K562 (cell line): ENCODE data around the gene NOSTRIN. TPM values are rescaled to one million over a fixed set of nuclear protein-coding genes. Genes with fewer than 3 reads are reported as not detected.
A peak's percentile ranks its signal among the peaks of the same experiment; 100 is the strongest.

Experiments used
- ATAC-seq: fragments of 200-7000 bp; cut with Tn5 transposase; 3 replicates; pipeline ENCODE4 v1.9.1; 2020; ENCODE audit warnings: moderate library complexity
- BruUV-seq: library from RNA; stranded (reverse); fragments of 400-500 nt; replicated peaks from 2 replicates; lab custom pipeline; 2021; lab: Mats Ljungman, UMichigan
- CTCF ChIA-PET: fragments of 300-600 bp; formaldehyde crosslinking; extraction: SDS; loops from one replicate; lab custom pipeline; 2021; ENCODE audit warnings: low intra/inter-chr PET ratio; lab: Yijun Ruan, JAX
- POLR2A ChIA-PET: fragments of 300-600, 350-650 bp; sonication (Branson Sonifier 250); formaldehyde crosslinking; extraction: SDS; loops from one replicate; lab custom pipeline; 2021; ENCODE audit warnings: antibody characterized with exemption, inconsistent platforms; lab: Yijun Ruan, JAX
- DNase-seq, 4 experiments: peaks; one replicate each; pipeline versions ENCODE4 v3.0.0 to v3.0.0-alpha.2; 2011 to 2018; ENCODE audit warnings: low spot score in 3 of 4, mixed read lengths in 3 of 4; ENCODE audit errors: extremely low read depth in 1 of 4
- FAIRE-seq: peaks from 2 replicates; lab custom pipeline; 2011; peaks lifted over from hg19 to GRCh38; lab: Jason Lieb, UNC
- H2AFZ ChIP-seq: 2 replicates; pipeline ENCODE4 v1.6.0; 2011; ENCODE audit warnings: low read depth, low read length, control low read depth, inconsistent platforms
- H3K27ac ChIP-seq: fragments of 200-600 bp; 3 replicates; pipeline ENCODE4 v1.8.0; 2011; ENCODE audit warnings: low read depth, mild to moderate bottlenecking, control low read depth, inconsistent platforms, low read length, moderate library complexity, mixed read lengths; ENCODE audit errors: extremely low read depth
- H3K27me3 ChIP-seq, 2 experiments: fragments of 300-600 bp in 1 of 2; 2 replicates in 1 of 2; 3 replicates in 1 of 2; pipeline versions ENCODE4 v1.6.0 to v1.8.0; 2011; ENCODE audit warnings: inconsistent platforms in 2 of 2, low read length in 2 of 2, mild to moderate bottlenecking in 1 of 2, mixed read lengths in 1 of 2, moderate library complexity in 1 of 2; ENCODE audit not compliant: control insufficient read depth in 2 of 2, insufficient read depth in 2 of 2
- H3K36me3 ChIP-seq: fragments of 300-600 bp; 3 replicates; pipeline ENCODE4 v1.8.0; 2011; ENCODE audit warnings: mild to moderate bottlenecking, low read length, inconsistent platforms; ENCODE audit not compliant: control insufficient read depth, insufficient read depth
- H3K4me1 ChIP-seq, 2 experiments: fragments of 200-600 bp in 1 of 2; replicated peaks in 1 of 2; 2 replicates in 1 of 2; 3 replicates in 1 of 2; pipeline versions ENCODE4 v1.5.1 to v1.8.0; 2011; ENCODE audit warnings: inconsistent platforms in 2 of 2, low read length in 2 of 2, mild to moderate bottlenecking in 1 of 2, mixed read lengths in 1 of 2, moderate library complexity in 1 of 2; ENCODE audit not compliant: control insufficient read depth in 2 of 2, insufficient read depth in 2 of 2
- H3K4me2 ChIP-seq: 2 replicates; pipeline ENCODE4 v1.6.1; 2011; ENCODE audit warnings: low read length, control low read depth, inconsistent platforms, mixed read lengths; ENCODE audit not compliant: insufficient read depth
- H3K4me3 ChIP-seq: fragments of 200-600 bp; sonication (generic), shearing (Covaris generic); 2 replicates; pipeline ENCODE4 v1.5.1; 2016; ENCODE audit warnings: control low read depth, inconsistent platforms
- H3K79me2 ChIP-seq: fragments of 200-600 bp; 3 replicates; pipeline ENCODE4 v1.8.0; 2011; ENCODE audit warnings: low read length, inconsistent platforms; ENCODE audit not compliant: control insufficient read depth, insufficient read depth
- H3K9ac ChIP-seq, 2 experiments: 2 replicates each; pipeline versions ENCODE4 v1.6.0 to v1.6.1; 2011; ENCODE audit warnings: low read depth in 2 of 2, low read length in 2 of 2, control low read depth in 1 of 2, inconsistent platforms in 1 of 2, mild to moderate bottlenecking in 1 of 2, mixed read lengths in 1 of 2; ENCODE audit not compliant: insufficient read depth in 1 of 2
- H3K9me1 ChIP-seq: one replicate; pipeline ENCODE4 v1.6.0; 2011; ENCODE audit warnings: inconsistent platforms, mild to moderate bottlenecking, low read length, moderate library complexity; ENCODE audit not compliant: control insufficient read depth, insufficient read depth
- H3K9me3 ChIP-seq: replicated peaks from 2 replicates; pipeline ENCODE4 v1.5.1; 2011; ENCODE audit warnings: low read depth, low read length, inconsistent platforms; ENCODE audit not compliant: control insufficient read depth, insufficient read depth
- H4K20me1 ChIP-seq: replicated peaks from 2 replicates; pipeline ENCODE4 v1.6.1; 2011; ENCODE audit warnings: low read length, inconsistent platforms, mixed read lengths; ENCODE audit not compliant: control insufficient read depth, insufficient read depth
- ADNP ChIP-seq: fragments of 200-800 bp; sonication (Bioruptor generic); IDR thresholded peaks from 2 replicates; pipeline ENCODE4 v1.6.1; 2016; ENCODE audit warnings: missing genetic modification characterization, missing compliant biosample characterization
- ARNT ChIP-seq, 2 experiments: fragments of 450-650 bp; IDR thresholded peaks; 2 replicates each; pipeline ENCODE4 v1.6.1; 2016; ENCODE audit warnings: mild to moderate bottlenecking in 1 of 2
- FOXJ3 ChIP-seq: sonication (generic); formaldehyde crosslinking; IDR thresholded peaks from 2 replicates; pipeline ENCODE4 v1.4.0; 2020; ENCODE audit warnings: mild to moderate bottlenecking, missing genetic modification reagents
- MAFG ChIP-seq: fragments of 450-650 bp; conservative IDR thresholded peaks from 2 replicates; pipeline ENCODE4 v1.6.1; 2016; ENCODE audit warnings: missing genetic modification characterization, missing compliant biosample characterization
- RBM14 ChIP-seq: fragments of 200-400 bp; formaldehyde crosslinking; IDR thresholded peaks from 2 replicates; pipeline ENCODE4 v1.6.1; 2018; ENCODE audit warnings: low read depth, mild to moderate bottlenecking, low read length, moderate library complexity, borderline replicate concordance; ENCODE audit not compliant: insufficient read depth
- SOX6 ChIP-seq: fragments of 450-650 bp; IDR thresholded peaks from 2 replicates; pipeline ENCODE4 v1.6.1; 2014; ENCODE audit warnings: mild to moderate bottlenecking
- TAL1 ChIP-seq: fragments of 450-650 bp; IDR thresholded peaks from 2 replicates; pipeline ENCODE4 v1.6.1; 2016; ENCODE audit warnings: mild to moderate bottlenecking
- TCF3 ChIP-seq: sonication (generic); formaldehyde crosslinking; IDR thresholded peaks from 2 replicates; pipeline ENCODE4 v1.4.0; 2020; ENCODE audit warnings: mild to moderate bottlenecking, missing genetic modification reagents
- ZFPM2 ChIP-seq: fragments of 250-450 bp; sonication (Bioruptor Pico); IDR thresholded peaks from 2 replicates; pipeline ENCODE4 v1.5.1; 2022; ENCODE audit warnings: mild to moderate bottlenecking
- ZNF121 ChIP-seq: sonication (generic); formaldehyde crosslinking; conservative IDR thresholded peaks from 2 replicates; pipeline ENCODE4 v1.8.0; 2022; ENCODE audit warnings: missing genetic modification reagents
- ZNF644 ChIP-seq: fragments of 200-800 bp; sonication (Bioruptor generic); IDR thresholded peaks from 2 replicates; pipeline ENCODE4 v1.6.1; 2016; ENCODE audit warnings: low read depth, missing genetic modification characterization, missing compliant biosample characterization
- in situ Hi-C: fragments of 300-500 bp; cut with MboI; formaldehyde crosslinking; loops from 4 replicates; pipeline ENCODE4 v1.15.0; 2018; ENCODE audit warnings: inconsistent platforms, mixed read lengths
- intact Hi-C: fragments of 100-400 bp; cut with micrococcal nuclease; formaldehyde crosslinking; loops from 2 replicates; pipeline ENCODE4 v1.14.2; 2022
- polyA plus RNA-seq, 8 experiments: library from polyadenylated mRNA; depleted of rRNA in 4 of 8; stranded (reverse) in 5 of 8; unstranded in 3 of 8; fragments of >200 nt; fragmentation: Nextera tagmentation in 2 of 8; fragmentation: Illumina TruSeq in 1 of 8; extraction: Ambion mirVana in 2 of 8; extraction: Trizol in 1 of 8; gene quantifications; 2 replicates each; pipeline versions ENCODE4 v1.2.1 to v1.2.3, GENCODE V29; 2011 to 2014; ENCODE audit warnings: inconsistent platforms in 1 of 8, missing spikeins in 1 of 8
- total RNA-seq, 7 experiments: library from RNA; depleted of rRNA in 6 of 7; stranded (reverse); fragments of >200 nt in 6 of 7; fragmentation: Illumina TruSeq in 2 of 7; extraction: Trizol in 2 of 7; gene quantifications; 2 replicates each; pipeline versions ENCODE4 v1.2.1 to v1.2.3, GENCODE V29; 2011 to 2021; ENCODE audit warnings: low replicate concordance in 1 of 7
- TF ChIP-seq, protein P1 (sequence below): sonication (generic); formaldehyde crosslinking; IDR thresholded peaks from 2 replicates; pipeline ENCODE4 v1.8.0; 2022; ENCODE audit warnings: mild to moderate bottlenecking, missing genetic modification reagents, borderline replicate concordance
- TF ChIP-seq, protein P2 (sequence below), 2 experiments: fragments of 450-650 bp; IDR thresholded peaks; 2 replicates each; pipeline ENCODE4 v1.6.1; 2016
- TF ChIP-seq, protein P3 (sequence below): sonication (generic); formaldehyde crosslinking; IDR thresholded peaks from 2 replicates; pipeline ENCODE4 v1.5.0; 2020; ENCODE audit warnings: missing genetic modification reagents
- TF ChIP-seq, protein P4 (sequence below): sonication (generic); formaldehyde crosslinking; IDR thresholded peaks from 2 replicates; pipeline ENCODE4 v1.8.1; 2023; ENCODE audit warnings: mild to moderate bottlenecking, missing genetic modification reagents
- TF ChIP-seq, protein P5 (sequence below): fragments of 450-650 bp; formaldehyde crosslinking; IDR thresholded peaks from 2 replicates; pipeline ENCODE4 v1.4.0; 2022; ENCODE audit warnings: mild to moderate bottlenecking, moderate library complexity

NOSTRIN gene
- total and polyA plus RNA-seq, 9 of the 15 experiments (the other 6 are each of a cell fraction or from before 2014, with no cell fraction given): 26.7 to 82.9 (median 56.3) TPM

DNA sequence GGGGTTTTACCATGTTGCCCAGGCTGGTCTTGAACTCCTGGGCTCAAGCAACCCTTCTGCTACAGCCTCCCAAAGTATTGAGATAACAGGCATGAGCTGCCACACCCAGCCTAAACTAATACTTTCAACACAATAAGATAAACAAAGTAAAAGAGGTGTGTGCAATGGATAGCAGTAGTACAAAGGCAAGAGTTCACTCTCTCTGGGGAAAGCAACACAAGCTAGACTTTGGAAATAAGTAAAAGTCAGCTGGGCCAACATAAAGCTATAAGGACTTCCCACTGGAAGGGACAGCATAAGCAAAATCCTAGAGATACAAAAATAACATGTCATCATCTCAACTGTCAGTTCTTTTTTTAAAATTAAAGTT, 5.2 kb upstream of the NOSTRIN start:
- peak; percentile 44 for ATAC-seq
- CTCF ChIA-PET: no interaction called here
- intact Hi-C loops: no loop called here
- TF ChIP-seq, protein P1, sequence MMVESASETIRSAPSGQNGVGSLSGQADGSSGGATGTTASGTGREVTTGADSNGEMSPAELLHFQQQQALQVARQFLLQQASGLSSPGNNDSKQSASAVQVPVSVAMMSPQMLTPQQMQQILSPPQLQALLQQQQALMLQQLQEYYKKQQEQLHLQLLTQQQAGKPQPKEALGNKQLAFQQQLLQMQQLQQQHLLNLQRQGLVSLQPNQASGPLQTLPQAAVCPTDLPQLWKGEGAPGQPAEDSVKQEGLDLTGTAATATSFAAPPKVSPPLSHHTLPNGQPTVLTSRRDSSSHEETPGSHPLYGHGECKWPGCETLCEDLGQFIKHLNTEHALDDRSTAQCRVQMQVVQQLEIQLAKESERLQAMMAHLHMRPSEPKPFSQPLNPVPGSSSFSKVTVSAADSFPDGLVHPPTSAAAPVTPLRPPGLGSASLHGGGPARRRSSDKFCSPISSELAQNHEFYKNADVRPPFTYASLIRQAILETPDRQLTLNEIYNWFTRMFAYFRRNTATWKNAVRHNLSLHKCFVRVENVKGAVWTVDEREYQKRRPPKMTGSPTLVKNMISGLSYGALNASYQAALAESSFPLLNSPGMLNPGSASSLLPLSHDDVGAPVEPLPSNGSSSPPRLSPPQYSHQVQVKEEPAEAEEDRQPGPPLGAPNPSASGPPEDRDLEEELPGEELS: no peak
- TF ChIP-seq, protein P2, sequence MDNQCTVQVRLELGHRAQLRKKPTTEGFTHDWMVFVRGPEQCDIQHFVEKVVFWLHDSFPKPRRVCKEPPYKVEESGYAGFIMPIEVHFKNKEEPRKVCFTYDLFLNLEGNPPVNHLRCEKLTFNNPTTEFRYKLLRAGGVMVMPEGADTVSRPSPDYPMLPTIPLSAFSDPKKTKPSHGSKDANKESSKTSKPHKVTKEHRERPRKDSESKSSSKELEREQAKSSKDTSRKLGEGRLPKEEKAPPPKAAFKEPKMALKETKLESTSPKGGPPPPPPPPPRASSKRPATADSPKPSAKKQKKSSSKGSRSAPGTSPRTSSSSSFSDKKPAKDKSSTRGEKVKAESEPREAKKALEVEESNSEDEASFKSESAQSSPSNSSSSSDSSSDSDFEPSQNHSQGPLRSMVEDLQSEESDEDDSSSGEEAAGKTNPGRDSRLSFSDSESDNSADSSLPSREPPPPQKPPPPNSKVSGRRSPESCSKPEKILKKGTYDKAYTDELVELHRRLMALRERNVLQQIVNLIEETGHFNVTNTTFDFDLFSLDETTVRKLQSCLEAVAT (IDR thresholded peaks at IDR 0.05): 0 out of 4 replicates have a peak, but pooled peaks of 1 of the 2 experiments have one; percentile 10
- TF ChIP-seq, protein P3, sequence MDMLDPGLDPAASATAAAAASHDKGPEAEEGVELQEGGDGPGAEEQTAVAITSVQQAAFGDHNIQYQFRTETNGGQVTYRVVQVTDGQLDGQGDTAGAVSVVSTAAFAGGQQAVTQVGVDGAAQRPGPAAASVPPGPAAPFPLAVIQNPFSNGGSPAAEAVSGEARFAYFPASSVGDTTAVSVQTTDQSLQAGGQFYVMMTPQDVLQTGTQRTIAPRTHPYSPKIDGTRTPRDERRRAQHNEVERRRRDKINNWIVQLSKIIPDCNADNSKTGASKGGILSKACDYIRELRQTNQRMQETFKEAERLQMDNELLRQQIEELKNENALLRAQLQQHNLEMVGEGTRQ (CRISPR knock-in tag): no peak
- TF ChIP-seq SOX6 (peak; percentile 85), ZNF121 (CRISPR knock-in tag) (no peak), ADNP (no peak; the same call in none of the 2 replicates), ZNF644 (tag) (no peak; the same call in 1 of the 2 replicates), RBM14 (no peak), FOXJ3 (no peak), ARNT (IDR thresholded peaks at IDR 0.05) (no peak), TAL1 (0 out of 2 replicates have a peak, but pooled peaks have one; percentile 11), ZFPM2 (no peak), MAFG (tag) (peak; percentile 16; the same call in 1 of the 2 replicates), TCF3 (CRISPR knock-in tag) (peak; percentile 47)
- TF ChIP-seq, protein P4, sequence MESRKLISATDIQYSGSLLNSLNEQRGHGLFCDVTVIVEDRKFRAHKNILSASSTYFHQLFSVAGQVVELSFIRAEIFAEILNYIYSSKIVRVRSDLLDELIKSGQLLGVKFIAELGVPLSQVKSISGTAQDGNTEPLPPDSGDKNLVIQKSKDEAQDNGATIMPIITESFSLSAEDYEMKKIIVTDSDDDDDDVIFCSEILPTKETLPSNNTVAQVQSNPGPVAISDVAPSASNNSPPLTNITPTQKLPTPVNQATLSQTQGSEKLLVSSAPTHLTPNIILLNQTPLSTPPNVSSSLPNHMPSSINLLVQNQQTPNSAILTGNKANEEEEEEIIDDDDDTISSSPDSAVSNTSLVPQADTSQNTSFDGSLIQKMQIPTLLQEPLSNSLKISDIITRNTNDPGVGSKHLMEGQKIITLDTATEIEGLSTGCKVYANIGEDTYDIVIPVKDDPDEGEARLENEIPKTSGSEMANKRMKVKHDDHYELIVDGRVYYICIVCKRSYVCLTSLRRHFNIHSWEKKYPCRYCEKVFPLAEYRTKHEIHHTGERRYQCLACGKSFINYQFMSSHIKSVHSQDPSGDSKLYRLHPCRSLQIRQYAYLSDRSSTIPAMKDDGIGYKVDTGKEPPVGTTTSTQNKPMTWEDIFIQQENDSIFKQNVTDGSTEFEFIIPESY (CRISPR knock-in tag): no peak
- TF ChIP-seq, protein P5, sequence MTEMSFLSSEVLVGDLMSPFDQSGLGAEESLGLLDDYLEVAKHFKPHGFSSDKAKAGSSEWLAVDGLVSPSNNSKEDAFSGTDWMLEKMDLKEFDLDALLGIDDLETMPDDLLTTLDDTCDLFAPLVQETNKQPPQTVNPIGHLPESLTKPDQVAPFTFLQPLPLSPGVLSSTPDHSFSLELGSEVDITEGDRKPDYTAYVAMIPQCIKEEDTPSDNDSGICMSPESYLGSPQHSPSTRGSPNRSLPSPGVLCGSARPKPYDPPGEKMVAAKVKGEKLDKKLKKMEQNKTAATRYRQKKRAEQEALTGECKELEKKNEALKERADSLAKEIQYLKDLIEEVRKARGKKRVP: no peak

More for the DNA sequence above, 5.2 kb upstream of the NOSTRIN start:
- H3K79me2 ChIP-seq: no peaks in the 10 kb centered on the region
- H3K4me1 ChIP-seq: peaks cover 25 to 64% of the 10 kb centered on the region in 2 experiments
- no peaks in the 10 kb centered on the region for H3K9me3 ChIP-seq
- BruUV-seq: no TSS peak
- DNase-seq: peak in 2 of 4 experiments; percentile 47 to 78
- H3K9ac ChIP-seq: peak overlapping the region in 1 of 2 experiments; percentile 67; a peak in 3 of 4 replicates
- FAIRE-seq: peak; percentile 57
- in situ Hi-C loops: no loop called here
- H3K4me2 ChIP-seq: peak overlapping the region; percentile 59
- POLR2A ChIA-PET: interaction anchor here (0.6 to 3.0 kb wide), 9 partner anchors 14 to 1610 kb away, joined by 3 to 17 read pairs (median 3); partner anchors contain the start of gene CERS6
- H3K4me3 ChIP-seq: no peak overlapping the region
- no peaks in the 10 kb centered on the region for H3K36me3 ChIP-seq
- no peaks in the 10 kb centered on the region for H4K20me1 ChIP-seq
- H2AFZ ChIP-seq: peak overlapping the region; percentile 82
- peak overlapping the region; percentile 82 for H3K27ac ChIP-seq
- H3K9me1 ChIP-seq: peaks cover 4% of the 10 kb centered on the region
- no peaks in the 10 kb centered on the region for H3K27me3 ChIP-seq
